ENCODE measurements around the gene DSCAM.

DSCAM gene

GRCh38 chr21:40155563-40155962 is 691.4 kb downstream of the DSCAM start:
- Histone ChIP-seq H3K4me3 (replicated peaks; ENCODE audit: insufficient read depth, low read length) (no peak overlapping the region), H3K27me3 (ENCODE audit: insufficient read depth, poor library complexity, severe bottlenecking) (no peaks in the 10 kb centered on the region), H3K27ac (replicated peaks) (no peak overlapping the region)
- DNase-seq (ENCODE audit: low read depth in 1 of 2, low spot score in 1 of 2), result no peak
- TF ChIP-seq, protein P1, sequence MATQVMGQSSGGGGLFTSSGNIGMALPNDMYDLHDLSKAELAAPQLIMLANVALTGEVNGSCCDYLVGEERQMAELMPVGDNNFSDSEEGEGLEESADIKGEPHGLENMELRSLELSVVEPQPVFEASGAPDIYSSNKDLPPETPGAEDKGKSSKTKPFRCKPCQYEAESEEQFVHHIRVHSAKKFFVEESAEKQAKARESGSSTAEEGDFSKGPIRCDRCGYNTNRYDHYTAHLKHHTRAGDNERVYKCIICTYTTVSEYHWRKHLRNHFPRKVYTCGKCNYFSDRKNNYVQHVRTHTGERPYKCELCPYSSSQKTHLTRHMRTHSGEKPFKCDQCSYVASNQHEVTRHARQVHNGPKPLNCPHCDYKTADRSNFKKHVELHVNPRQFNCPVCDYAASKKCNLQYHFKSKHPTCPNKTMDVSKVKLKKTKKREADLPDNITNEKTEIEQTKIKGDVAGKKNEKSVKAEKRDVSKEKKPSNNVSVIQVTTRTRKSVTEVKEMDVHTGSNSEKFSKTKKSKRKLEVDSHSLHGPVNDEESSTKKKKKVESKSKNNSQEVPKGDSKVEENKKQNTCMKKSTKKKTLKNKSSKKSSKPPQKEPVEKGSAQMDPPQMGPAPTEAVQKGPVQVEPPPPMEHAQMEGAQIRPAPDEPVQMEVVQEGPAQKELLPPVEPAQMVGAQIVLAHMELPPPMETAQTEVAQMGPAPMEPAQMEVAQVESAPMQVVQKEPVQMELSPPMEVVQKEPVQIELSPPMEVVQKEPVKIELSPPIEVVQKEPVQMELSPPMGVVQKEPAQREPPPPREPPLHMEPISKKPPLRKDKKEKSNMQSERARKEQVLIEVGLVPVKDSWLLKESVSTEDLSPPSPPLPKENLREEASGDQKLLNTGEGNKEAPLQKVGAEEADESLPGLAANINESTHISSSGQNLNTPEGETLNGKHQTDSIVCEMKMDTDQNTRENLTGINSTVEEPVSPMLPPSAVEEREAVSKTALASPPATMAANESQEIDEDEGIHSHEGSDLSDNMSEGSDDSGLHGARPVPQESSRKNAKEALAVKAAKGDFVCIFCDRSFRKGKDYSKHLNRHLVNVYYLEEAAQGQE (IDR thresholded peaks at IDR 0.05; ENCODE audit: insufficient replicate concordance, low read depth), result no peak
- TF ChIP-seq POLR2AphosphoS5 (IDR thresholded peaks at IDR 0.05; ENCODE audit: low read depth) (no peak), SPI1 (IDR thresholded peaks at IDR 0.05; ENCODE audit: borderline replicate concordance, low read depth) (no peak), CTCF (IDR thresholded peaks at IDR 0.05; ENCODE audit: insufficient read depth, low read length) (no peak), GABPA (IDR thresholded peaks at IDR 0.05; ENCODE audit: low read depth) (no peak)

DNA sequence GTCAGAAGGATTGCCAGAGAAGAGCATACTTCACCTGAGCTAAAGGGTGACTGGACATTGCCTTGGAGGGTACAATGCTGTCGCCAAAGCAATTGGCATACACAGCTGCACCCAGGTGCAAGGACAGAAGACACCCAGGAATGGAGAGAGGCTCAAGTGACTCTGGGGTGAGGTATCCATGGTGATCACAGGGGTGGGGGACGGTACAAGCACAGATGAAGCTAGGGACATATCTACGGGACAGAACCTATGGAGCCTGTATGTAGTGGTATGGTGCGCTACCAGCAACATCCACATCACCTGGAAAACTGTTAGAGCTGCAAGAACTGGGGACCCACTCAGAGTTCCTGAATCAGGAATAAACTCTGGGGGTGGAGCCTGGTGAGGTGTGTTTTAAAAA is 693.6 kb downstream of the DSCAM start:
- DNase-seq (ENCODE audit: low read depth in 1 of 2, low spot score in 1 of 2), result no peak
- Histone ChIP-seq H3K27ac (replicated peaks) (no peak overlapping the region), H3K4me3 (replicated peaks; ENCODE audit: insufficient read depth, low read length) (no peak overlapping the region), H3K27me3 (ENCODE audit: insufficient read depth, poor library complexity, severe bottlenecking) (no peaks in the 10 kb centered on the region)
- TF ChIP-seq GABPA (IDR thresholded peaks at IDR 0.05; ENCODE audit: low read depth) (no peak), SPI1 (IDR thresholded peaks at IDR 0.05; ENCODE audit: borderline replicate concordance, low read depth) (no peak), CTCF (IDR thresholded peaks at IDR 0.05; ENCODE audit: insufficient read depth, low read length) (no peak), POLR2AphosphoS5 (IDR thresholded peaks at IDR 0.05; ENCODE audit: low read depth) (no peak)
- TF ChIP-seq, protein P1 (IDR thresholded peaks at IDR 0.05; ENCODE audit: insufficient replicate concordance, low read depth), result no peak

- no peak for TF ChIP-seq POLR2AphosphoS5 (IDR thresholded peaks at IDR 0.05; ENCODE audit: low read depth)
- TF ChIP-seq, protein P1 (IDR thresholded peaks at IDR 0.05; ENCODE audit: insufficient replicate concordance, low read depth), result no peak
- TF ChIP-seq SPI1 (IDR thresholded peaks at IDR 0.05; ENCODE audit: borderline replicate concordance, low read depth), result no peak
- no peak for TF ChIP-seq CTCF (IDR thresholded peaks at IDR 0.05; ENCODE audit: insufficient read depth, low read length)
- no peak overlapping the region for H3K4me3 ChIP-seq (replicated peaks; ENCODE audit: insufficient read depth, low read length)
- H3K27me3 ChIP-seq (ENCODE audit: insufficient read depth, poor library complexity, severe bottlenecking), result no peaks in the 10 kb centered on the region
- DNase-seq (ENCODE audit: low read depth in 1 of 2, low spot score in 1 of 2), result no peak
- H3K27ac ChIP-seq (replicated peaks), result no peak overlapping the region
Measured at GRCh38 chr21:40152476-40152875, 694.5 kb downstream of the DSCAM start.
